GM23338 (cell line): ENCODE data around the gene ADRA2B.

Experiments used
- CREB1 ChIP-seq: fragments of 250-450 bp; sonication (Bioruptor Pico); IDR thresholded peaks from 2 replicates; pipeline ENCODE4 v1.5.0; 2020; ENCODE audit warnings: low read depth, mild to moderate bottlenecking, moderate library complexity
- EZH2 ChIP-seq: fragments of 200-600 bp; sonication (generic); IDR thresholded peaks from one replicate; pipeline ENCODE4 v1.8.0; 2017; ENCODE audit warnings: antibody characterized with exemption, mild to moderate bottlenecking, low read depth; ENCODE audit not compliant: unreplicated experiment
- EZH2phosphoT487 ChIP-seq: fragments of 200-600 bp; sonication (generic); IDR thresholded peaks from one replicate; pipeline ENCODE4 v1.8.1; 2018; ENCODE audit warnings: antibody characterized with exemption; ENCODE audit not compliant: unreplicated experiment
- JUNB ChIP-seq: IDR thresholded peaks from one replicate; pipeline ENCODE4 v1.6.1; 2016; ENCODE audit warnings: antibody characterized with exemption; ENCODE audit not compliant: unreplicated experiment
- NANOG ChIP-seq: IDR thresholded peaks from 2 replicates; pipeline ENCODE4 v1.6.1; 2016; ENCODE audit warnings: antibody characterized with exemption, borderline replicate concordance
- POLR2AphosphoS5 ChIP-seq: IDR thresholded peaks from 2 replicates; pipeline ENCODE4 v1.6.1; 2016; ENCODE audit warnings: antibody characterized with exemption, low read depth
- ZNF114 ChIP-seq: fragments of 250-450 bp; sonication (Bioruptor Pico); IDR thresholded peaks from 2 replicates; pipeline ENCODE4 v1.5.0; 2020; ENCODE audit warnings: mild to moderate bottlenecking, moderate library complexity
- TF ChIP-seq, protein P1 (sequence below), 2 experiments: fragments of 200-600 bp in 1 of 2; sonication (generic) in 1 of 2; conservative IDR thresholded peaks; 2 replicates each; pipeline versions ENCODE4 v1.5.1 to v1.6.1; 2016 to 2017; ENCODE audit warnings: antibody characterized with exemption in 2 of 2, low read depth in 2 of 2, mild to moderate bottlenecking in 2 of 2, moderate library complexity in 1 of 2
- TF ChIP-seq, protein P2 (sequence below): IDR thresholded peaks from one replicate; pipeline ENCODE4 v1.6.1; 2018; ENCODE audit warnings: antibody characterized with exemption; ENCODE audit not compliant: unreplicated experiment
- TF ChIP-seq, protein P3 (sequence below): fragments of 250-450 bp; sonication (Bioruptor Pico); IDR thresholded peaks from 2 replicates; pipeline ENCODE4 v1.5.0; 2020; ENCODE audit warnings: mild to moderate bottlenecking, moderate library complexity

DNA sequence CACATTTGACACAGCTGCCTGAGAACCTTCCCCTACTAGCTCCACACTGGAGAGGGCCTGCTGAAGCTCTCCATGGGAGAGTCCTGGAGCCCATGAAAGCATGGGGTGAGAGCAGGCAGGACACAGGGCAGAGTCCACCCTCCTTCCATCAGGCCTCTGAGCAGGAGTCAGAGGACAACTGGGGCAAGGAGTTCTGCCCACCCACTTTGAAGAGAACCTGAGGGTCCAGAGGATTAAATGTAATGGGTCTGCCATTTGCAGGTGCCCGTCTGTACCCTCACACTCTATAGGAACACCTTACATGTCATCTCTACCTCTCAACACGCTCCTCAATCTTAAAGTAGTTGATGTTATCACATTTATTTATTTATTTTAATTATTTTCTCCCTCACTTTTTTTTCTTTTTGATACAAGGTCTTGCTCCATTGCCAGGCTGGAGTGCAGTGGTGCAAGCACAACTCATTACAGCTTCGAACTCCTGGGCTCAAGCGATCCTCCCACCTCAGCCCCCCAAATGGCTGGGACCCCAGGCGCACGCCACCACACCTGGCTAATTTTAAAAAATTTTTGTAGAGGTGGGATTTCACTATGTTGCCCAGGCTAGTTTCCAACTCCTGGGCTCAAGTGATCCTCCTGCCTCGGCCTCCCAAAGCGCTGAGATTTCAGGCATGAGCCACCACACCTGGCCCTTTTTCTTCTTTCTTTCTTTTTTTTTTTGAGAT lies 10.2 kb downstream of the ADRA2B start:
- no peak for TF ChIP-seq JUNB
- TF ChIP-seq, protein P1, sequence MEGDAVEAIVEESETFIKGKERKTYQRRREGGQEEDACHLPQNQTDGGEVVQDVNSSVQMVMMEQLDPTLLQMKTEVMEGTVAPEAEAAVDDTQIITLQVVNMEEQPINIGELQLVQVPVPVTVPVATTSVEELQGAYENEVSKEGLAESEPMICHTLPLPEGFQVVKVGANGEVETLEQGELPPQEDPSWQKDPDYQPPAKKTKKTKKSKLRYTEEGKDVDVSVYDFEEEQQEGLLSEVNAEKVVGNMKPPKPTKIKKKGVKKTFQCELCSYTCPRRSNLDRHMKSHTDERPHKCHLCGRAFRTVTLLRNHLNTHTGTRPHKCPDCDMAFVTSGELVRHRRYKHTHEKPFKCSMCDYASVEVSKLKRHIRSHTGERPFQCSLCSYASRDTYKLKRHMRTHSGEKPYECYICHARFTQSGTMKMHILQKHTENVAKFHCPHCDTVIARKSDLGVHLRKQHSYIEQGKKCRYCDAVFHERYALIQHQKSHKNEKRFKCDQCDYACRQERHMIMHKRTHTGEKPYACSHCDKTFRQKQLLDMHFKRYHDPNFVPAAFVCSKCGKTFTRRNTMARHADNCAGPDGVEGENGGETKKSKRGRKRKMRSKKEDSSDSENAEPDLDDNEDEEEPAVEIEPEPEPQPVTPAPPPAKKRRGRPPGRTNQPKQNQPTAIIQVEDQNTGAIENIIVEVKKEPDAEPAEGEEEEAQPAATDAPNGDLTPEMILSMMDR (conservative IDR thresholded peaks at IDR 0.05; ENCODE audit: low read depth in 2 of 2) = no peak
- TF ChIP-seq, protein P2, sequence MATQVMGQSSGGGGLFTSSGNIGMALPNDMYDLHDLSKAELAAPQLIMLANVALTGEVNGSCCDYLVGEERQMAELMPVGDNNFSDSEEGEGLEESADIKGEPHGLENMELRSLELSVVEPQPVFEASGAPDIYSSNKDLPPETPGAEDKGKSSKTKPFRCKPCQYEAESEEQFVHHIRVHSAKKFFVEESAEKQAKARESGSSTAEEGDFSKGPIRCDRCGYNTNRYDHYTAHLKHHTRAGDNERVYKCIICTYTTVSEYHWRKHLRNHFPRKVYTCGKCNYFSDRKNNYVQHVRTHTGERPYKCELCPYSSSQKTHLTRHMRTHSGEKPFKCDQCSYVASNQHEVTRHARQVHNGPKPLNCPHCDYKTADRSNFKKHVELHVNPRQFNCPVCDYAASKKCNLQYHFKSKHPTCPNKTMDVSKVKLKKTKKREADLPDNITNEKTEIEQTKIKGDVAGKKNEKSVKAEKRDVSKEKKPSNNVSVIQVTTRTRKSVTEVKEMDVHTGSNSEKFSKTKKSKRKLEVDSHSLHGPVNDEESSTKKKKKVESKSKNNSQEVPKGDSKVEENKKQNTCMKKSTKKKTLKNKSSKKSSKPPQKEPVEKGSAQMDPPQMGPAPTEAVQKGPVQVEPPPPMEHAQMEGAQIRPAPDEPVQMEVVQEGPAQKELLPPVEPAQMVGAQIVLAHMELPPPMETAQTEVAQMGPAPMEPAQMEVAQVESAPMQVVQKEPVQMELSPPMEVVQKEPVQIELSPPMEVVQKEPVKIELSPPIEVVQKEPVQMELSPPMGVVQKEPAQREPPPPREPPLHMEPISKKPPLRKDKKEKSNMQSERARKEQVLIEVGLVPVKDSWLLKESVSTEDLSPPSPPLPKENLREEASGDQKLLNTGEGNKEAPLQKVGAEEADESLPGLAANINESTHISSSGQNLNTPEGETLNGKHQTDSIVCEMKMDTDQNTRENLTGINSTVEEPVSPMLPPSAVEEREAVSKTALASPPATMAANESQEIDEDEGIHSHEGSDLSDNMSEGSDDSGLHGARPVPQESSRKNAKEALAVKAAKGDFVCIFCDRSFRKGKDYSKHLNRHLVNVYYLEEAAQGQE = no peak
- TF ChIP-seq EZH2phosphoT487 = no peak
- TF ChIP-seq POLR2AphosphoS5 = no peak
- TF ChIP-seq, protein P3, sequence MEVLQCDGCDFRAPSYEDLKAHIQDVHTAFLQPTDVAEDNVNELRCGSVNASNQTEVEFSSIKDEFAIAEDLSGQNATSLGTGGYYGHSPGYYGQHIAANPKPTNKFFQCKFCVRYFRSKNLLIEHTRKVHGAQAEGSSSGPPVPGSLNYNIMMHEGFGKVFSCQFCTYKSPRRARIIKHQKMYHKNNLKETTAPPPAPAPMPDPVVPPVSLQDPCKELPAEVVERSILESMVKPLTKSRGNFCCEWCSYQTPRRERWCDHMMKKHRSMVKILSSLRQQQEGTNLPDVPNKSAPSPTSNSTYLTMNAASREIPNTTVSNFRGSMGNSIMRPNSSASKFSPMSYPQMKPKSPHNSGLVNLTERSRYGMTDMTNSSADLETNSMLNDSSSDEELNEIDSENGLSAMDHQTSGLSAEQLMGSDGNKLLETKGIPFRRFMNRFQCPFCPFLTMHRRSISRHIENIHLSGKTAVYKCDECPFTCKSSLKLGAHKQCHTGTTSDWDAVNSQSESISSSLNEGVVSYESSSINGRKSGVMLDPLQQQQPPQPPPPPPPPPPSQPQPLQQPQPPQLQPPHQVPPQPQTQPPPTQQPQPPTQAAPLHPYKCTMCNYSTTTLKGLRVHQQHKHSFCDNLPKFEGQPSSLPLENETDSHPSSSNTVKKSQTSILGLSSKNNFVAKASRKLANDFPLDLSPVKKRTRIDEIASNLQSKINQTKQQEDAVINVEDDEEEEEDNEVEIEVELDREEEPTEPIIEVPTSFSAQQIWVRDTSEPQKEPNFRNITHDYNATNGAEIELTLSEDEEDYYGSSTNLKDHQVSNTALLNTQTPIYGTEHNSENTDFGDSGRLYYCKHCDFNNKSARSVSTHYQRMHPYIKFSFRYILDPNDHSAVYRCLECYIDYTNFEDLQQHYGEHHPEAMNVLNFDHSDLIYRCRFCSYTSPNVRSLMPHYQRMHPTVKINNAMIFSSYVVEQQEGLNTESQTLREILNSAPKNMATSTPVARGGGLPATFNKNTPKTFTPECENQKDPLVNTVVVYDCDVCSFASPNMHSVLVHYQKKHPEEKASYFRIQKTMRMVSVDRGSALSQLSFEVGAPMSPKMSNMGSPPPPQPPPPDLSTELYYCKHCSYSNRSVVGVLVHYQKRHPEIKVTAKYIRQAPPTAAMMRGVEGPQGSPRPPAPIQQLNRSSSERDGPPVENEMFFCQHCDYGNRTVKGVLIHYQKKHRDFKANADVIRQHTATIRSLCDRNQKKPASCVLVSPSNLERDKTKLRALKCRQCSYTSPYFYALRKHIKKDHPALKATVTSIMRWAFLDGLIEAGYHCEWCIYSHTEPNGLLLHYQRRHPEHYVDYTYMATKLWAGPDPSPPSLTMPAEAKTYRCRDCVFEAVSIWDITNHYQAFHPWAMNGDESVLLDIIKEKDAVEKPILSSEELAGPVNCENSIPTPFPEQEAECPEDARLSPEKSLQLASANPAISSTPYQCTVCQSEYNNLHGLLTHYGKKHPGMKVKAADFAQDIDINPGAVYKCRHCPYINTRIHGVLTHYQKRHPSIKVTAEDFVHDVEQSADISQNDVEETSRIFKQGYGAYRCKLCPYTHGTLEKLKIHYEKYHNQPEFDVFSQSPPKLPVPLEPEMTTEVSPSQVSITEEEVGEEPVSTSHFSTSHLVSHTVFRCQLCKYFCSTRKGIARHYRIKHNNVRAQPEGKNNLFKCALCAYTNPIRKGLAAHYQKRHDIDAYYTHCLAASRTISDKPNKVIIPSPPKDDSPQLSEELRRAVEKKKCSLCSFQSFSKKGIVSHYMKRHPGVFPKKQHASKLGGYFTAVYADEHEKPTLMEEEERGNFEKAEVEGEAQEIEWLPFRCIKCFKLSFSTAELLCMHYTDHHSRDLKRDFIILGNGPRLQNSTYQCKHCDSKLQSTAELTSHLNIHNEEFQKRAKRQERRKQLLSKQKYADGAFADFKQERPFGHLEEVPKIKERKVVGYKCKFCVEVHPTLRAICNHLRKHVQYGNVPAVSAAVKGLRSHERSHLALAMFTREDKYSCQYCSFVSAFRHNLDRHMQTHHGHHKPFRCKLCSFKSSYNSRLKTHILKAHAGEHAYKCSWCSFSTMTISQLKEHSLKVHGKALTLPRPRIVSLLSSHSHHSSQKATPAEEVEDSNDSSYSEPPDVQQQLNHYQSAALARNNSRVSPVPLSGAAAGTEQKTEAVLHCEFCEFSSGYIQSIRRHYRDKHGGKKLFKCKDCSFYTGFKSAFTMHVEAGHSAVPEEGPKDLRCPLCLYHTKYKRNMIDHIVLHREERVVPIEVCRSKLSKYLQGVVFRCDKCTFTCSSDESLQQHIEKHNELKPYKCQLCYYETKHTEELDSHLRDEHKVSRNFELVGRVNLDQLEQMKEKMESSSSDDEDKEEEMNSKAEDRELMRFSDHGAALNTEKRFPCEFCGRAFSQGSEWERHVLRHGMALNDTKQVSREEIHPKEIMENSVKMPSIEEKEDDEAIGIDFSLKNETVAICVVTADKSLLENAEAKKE (CRISPR knock-in tag) = no peak
- no peak for TF ChIP-seq NANOG
- no peak for TF ChIP-seq EZH2
- no peak for TF ChIP-seq CREB1
- TF ChIP-seq ZNF114 (CRISPR knock-in tag) = no peak
